PC-3 (cell line): ENCODE measurements around the gene PITPNM3. TPM values are rescaled to one million over a fixed set of nuclear protein-coding genes. Genes with fewer than 3 reads are reported as not detected.

Experiments used
- ATAC-seq: fragments of 200-7000 bp; cut with Tn5 transposase; 2 replicates; pipeline ENCODE4 v1.9.1; 2020; ENCODE audit warnings: mild to moderate bottlenecking, moderate library complexity
- BruUV-seq: library from RNA; stranded (reverse); fragments of 400-500 nt; replicated peaks from 2 replicates; lab custom pipeline; 2021; lab: Mats Ljungman, UMichigan
- CTCF ChIA-PET: fragments of 300-600 bp; sonication (Branson Sonifier 250); formaldehyde crosslinking; loops from one replicate; lab custom pipeline; 2022; ENCODE audit warnings: antibody characterized with exemption; lab: Charles Lee
- POLR2A ChIA-PET: fragments of 300-600 bp; sonication (Branson Sonifier 250); formaldehyde crosslinking; loops from one replicate; lab custom pipeline; 2022; ENCODE audit warnings: antibody characterized with exemption; ENCODE audit not compliant: unreplicated experiment; lab: Charles Lee
- DNase-seq: peaks from one replicate; pipeline ENCODE4 v3.0.0-alpha.2; 2015
- H2AFZ ChIP-seq: fragments of 300-600 bp; sonication (generic); 2 replicates; pipeline ENCODE4 v1.6.0; 2016; ENCODE audit warnings: antibody characterized with exemption, low read length
- H3F3A ChIP-seq: fragments of 300-600 bp; sonication (generic); one replicate; pipeline ENCODE4 v1.6.0; 2017; ENCODE audit warnings: antibody characterized with exemption, low read length, control low read depth, mild to moderate bottlenecking; ENCODE audit not compliant: unreplicated experiment
- H3K27ac ChIP-seq: fragments of 300-600 bp; sonication (generic); 2 replicates; pipeline ENCODE4 v1.5.1; 2016; ENCODE audit warnings: mild to moderate bottlenecking, low read length
- H3K27me3 ChIP-seq: fragments of 300-600 bp; sonication (generic); 2 replicates; pipeline ENCODE4 v1.6.1; 2016; ENCODE audit warnings: low read length, mixed read lengths
- H3K36me3 ChIP-seq: fragments of 300-600 bp; sonication (generic); 2 replicates; pipeline ENCODE4 v1.6.1; 2016; ENCODE audit warnings: low read depth, mixed run types, low read length, mixed read lengths
- H3K4me1 ChIP-seq: fragments of 300-600 bp; sonication (generic); 2 replicates; pipeline ENCODE4 v1.5.1; 2016; ENCODE audit warnings: low read length; ENCODE audit not compliant: insufficient read depth
- H3K4me2 ChIP-seq: fragments of 300-600 bp; sonication (generic); 2 replicates; pipeline ENCODE4 v1.6.0; 2016; ENCODE audit warnings: low read length
- H3K4me3 ChIP-seq: fragments of 300-600 bp; sonication (generic); 2 replicates; pipeline ENCODE4 v1.5.1; 2016; ENCODE audit warnings: mild to moderate bottlenecking, low read length, mixed read lengths
- H3K79me2 ChIP-seq: fragments of 300-600 bp; sonication (generic); 2 replicates; pipeline ENCODE4 v1.6.1; 2017; ENCODE audit warnings: low read length, mixed read lengths
- H3K9ac ChIP-seq: fragments of 300-600 bp; sonication (generic); 2 replicates; pipeline ENCODE4 v1.6.0; 2016; ENCODE audit warnings: mild to moderate bottlenecking, low read length
- H3K9me2 ChIP-seq: fragments of 300-600 bp; sonication (generic); replicated peaks from 2 replicates; pipeline ENCODE4 v1.6.1; 2016; ENCODE audit warnings: mixed run types, low read length, mixed read lengths
- H3K9me3 ChIP-seq: fragments of 300-600 bp; sonication (generic); 2 replicates; pipeline ENCODE4 v1.6.1; 2016; ENCODE audit warnings: low read length, mixed read lengths
- H4K20me1 ChIP-seq: fragments of 300-600 bp; sonication (generic); 2 replicates; pipeline ENCODE4 v1.6.1; 2016; ENCODE audit warnings: low read length, mixed read lengths
- EZH2 ChIP-seq: fragments of 300-600 bp; sonication (generic); IDR thresholded peaks from one replicate; pipeline ENCODE4 v1.6.1; 2017; ENCODE audit warnings: antibody characterized with exemption, mild to moderate bottlenecking, low read length; ENCODE audit not compliant: unreplicated experiment
- EZH2phosphoT487 ChIP-seq: fragments of 300-600 bp; sonication (generic); IDR thresholded peaks from 2 replicates; pipeline ENCODE4 v1.6.1; 2018; ENCODE audit warnings: mild to moderate bottlenecking, antibody characterized with exemption, low read length, borderline replicate concordance
- intact Hi-C: fragments of 100-400 bp; cut with micrococcal nuclease; formaldehyde crosslinking; loops from 2 replicates; pipeline ENCODE4 v1.9.0; 2023
- total RNA-seq: library from RNA; depleted of rRNA; stranded (reverse); fragments of >200 nt; gene quantifications from 2 replicates; pipeline ENCODE4 v1.2.3, GENCODE V29; 2014
- TF ChIP-seq, protein P1 (sequence below): fragments of 300-600 bp; sonication (generic); conservative IDR thresholded peaks from 2 replicates; pipeline ENCODE4 v1.5.1; 2017; ENCODE audit warnings: antibody characterized with exemption, low read depth, mild to moderate bottlenecking, low read length

Gene PITPNM3
- total RNA-seq, 1 experiment from 2014 or later, result 7.1 TPM

DNA sequence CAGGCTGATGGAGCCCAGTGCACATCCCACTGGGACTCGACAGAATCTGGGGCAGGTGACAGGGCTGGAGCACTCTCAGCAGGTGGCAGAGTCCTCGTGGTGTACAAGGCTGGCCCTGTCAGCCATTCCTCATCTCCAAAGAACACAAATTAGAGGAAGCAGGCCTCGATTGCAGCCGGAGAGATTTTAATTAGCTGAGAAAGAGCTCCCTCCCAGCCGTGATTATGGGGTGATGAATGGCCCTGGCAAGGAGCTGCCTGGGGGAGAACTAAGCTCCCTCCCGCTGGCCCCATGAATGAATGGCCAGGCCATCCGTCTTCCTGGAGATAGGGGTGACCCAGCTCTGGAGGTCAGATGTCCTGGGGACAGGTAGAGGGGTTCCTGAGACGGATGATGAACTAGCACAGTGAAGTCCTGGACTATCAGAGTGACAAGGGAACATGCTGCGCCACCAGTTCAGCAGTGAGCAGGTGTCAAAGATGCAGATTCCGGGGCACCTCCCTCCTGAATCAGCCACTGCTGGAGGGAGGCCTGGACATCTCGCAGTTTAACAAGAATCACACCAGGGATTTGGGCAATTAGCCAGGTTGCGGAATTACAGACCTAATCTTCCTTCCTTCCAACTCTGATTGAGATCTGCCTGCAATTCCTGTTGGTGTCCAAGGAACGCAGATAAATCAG lies 76.6 kb downstream of the PITPNM3 start:
- H3K36me3 ChIP-seq, result no peaks in the 10 kb centered on the region
- H3F3A ChIP-seq, result no peaks in the 10 kb centered on the region
- H3K9me2 ChIP-seq, result no peaks in the 10 kb centered on the region
- no peaks in the 10 kb centered on the region for H4K20me1 ChIP-seq
- no peaks in the 10 kb centered on the region for H3K27me3 ChIP-seq
- intact Hi-C loops, result no loop called here
- H3K9me3 ChIP-seq, result no peaks in the 10 kb centered on the region
- ChIA-PET POLR2A (interaction anchor here (0.6 kb wide), 1 partner anchor 10 kb away, joined by 6 read pairs; no protein-coding TSS in a partner anchor), CTCF (no interaction called here)
- H3K4me2 ChIP-seq, result no peak overlapping the region
- H3K79me2 ChIP-seq, result no peaks in the 10 kb centered on the region
- H3K4me3 ChIP-seq, result no peak overlapping the region
- no peak overlapping the region for H2AFZ ChIP-seq
- no peaks in the 10 kb centered on the region for H3K4me1 ChIP-seq
- no TSS peak for BruUV-seq
- no peak overlapping the region for H3K9ac ChIP-seq
- H3K27ac ChIP-seq, result no peak overlapping the region
- ATAC-seq (no peak), DNase-seq (no peak)
- TF ChIP-seq, protein P1, sequence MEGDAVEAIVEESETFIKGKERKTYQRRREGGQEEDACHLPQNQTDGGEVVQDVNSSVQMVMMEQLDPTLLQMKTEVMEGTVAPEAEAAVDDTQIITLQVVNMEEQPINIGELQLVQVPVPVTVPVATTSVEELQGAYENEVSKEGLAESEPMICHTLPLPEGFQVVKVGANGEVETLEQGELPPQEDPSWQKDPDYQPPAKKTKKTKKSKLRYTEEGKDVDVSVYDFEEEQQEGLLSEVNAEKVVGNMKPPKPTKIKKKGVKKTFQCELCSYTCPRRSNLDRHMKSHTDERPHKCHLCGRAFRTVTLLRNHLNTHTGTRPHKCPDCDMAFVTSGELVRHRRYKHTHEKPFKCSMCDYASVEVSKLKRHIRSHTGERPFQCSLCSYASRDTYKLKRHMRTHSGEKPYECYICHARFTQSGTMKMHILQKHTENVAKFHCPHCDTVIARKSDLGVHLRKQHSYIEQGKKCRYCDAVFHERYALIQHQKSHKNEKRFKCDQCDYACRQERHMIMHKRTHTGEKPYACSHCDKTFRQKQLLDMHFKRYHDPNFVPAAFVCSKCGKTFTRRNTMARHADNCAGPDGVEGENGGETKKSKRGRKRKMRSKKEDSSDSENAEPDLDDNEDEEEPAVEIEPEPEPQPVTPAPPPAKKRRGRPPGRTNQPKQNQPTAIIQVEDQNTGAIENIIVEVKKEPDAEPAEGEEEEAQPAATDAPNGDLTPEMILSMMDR, result no peak
- TF ChIP-seq EZH2phosphoT487, result no peak
- no peak for TF ChIP-seq EZH2

DNA sequence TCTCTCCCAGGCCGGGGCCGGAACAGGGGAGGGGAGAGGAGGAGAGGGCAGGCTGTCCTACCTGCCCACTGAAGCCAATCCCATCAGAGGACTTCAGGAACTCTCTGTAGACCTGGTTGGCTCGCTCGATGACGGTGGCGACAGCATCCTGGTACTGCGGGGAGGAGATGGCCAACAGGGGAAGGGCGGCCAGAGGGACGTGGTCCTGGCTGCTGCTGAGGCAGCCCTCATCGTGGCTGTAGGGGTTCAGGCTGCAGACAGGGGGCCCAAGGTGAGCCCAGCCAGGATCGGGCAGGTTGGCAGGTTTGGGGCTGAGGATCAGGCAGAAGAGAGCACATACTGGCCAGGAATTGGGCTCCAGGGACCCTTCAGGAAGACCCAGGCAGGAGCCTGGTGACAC lies 77.9 kb downstream of the PITPNM3 start:
- H4K20me1 ChIP-seq, result no peaks in the 10 kb centered on the region
- no peaks in the 10 kb centered on the region for H3K4me1 ChIP-seq
- intact Hi-C loops, result no loop called here
- DNase-seq (no peak), ATAC-seq (no peak)
- CTCF ChIA-PET, result no interaction called here
- no peaks in the 10 kb centered on the region for H3K27me3 ChIP-seq
- no peak overlapping the region for H3K4me3 ChIP-seq
- H3K79me2 ChIP-seq, result no peaks in the 10 kb centered on the region
- no TSS peak for BruUV-seq
- no peak overlapping the region for H3K9ac ChIP-seq
- H2AFZ ChIP-seq, result no peak overlapping the region
- H3K9me2 ChIP-seq, result no peaks in the 10 kb centered on the region
- H3K36me3 ChIP-seq, result no peaks in the 10 kb centered on the region
- no peaks in the 10 kb centered on the region for H3F3A ChIP-seq
- POLR2A ChIA-PET, result no interaction called here
- no peaks in the 10 kb centered on the region for H3K9me3 ChIP-seq
- no peak for TF ChIP-seq EZH2phosphoT487
- TF ChIP-seq EZH2, result no peak
- TF ChIP-seq, protein P1, result no peak
- no peak overlapping the region for H3K4me2 ChIP-seq
- H3K27ac ChIP-seq, result no peak overlapping the region

DNA sequence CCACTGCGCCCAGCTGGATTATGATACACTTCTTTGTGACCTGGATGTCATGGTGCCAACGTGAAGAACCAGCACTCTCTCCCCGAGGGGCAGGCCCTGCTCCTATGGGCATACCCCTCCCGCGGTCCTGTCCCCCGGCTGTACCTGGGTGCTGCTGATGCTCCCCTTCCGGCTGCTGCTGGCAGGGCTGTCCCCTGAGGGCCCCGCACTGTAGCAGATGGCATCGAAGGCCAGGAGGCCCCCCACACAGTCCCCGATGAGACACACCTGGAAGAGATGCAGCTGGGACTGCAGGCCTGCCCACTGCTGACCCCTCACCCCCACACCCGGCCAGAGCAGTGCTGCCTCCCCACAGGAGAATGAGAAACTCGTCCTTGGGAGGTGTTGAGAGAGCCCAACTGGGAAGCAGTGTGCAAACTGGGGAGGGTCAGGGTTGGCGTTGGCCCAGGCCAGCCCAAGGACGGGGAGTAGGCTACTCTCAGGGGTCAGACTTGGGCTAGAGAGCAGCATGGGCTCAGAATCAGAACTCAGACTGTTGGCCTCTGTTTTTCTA lies 78.4 kb downstream of the PITPNM3 start:
- peaks cover 2% of the 10 kb centered on the region for H3K4me1 ChIP-seq
- no peak overlapping the region for H3K9ac ChIP-seq
- intact Hi-C loops, result no loop called here
- no peak overlapping the region for H2AFZ ChIP-seq
- BruUV-seq, result no TSS peak
- H3K9me2 ChIP-seq, result no peaks in the 10 kb centered on the region
- DNase-seq, result no peak
- no peak overlapping the region for H3K27ac ChIP-seq
- no peaks in the 10 kb centered on the region for H3F3A ChIP-seq
- no peak overlapping the region for H3K4me3 ChIP-seq
- no peaks in the 10 kb centered on the region for H3K27me3 ChIP-seq
- POLR2A ChIA-PET, result no interaction called here
- no peak for ATAC-seq
- no peak overlapping the region for H3K4me2 ChIP-seq
- H3K36me3 ChIP-seq, result no peaks in the 10 kb centered on the region
- no peaks in the 10 kb centered on the region for H3K9me3 ChIP-seq
- CTCF ChIA-PET, result no interaction called here
- no peaks in the 10 kb centered on the region for H4K20me1 ChIP-seq
- no peaks in the 10 kb centered on the region for H3K79me2 ChIP-seq
- no peak for TF ChIP-seq EZH2phosphoT487
- no peak for TF ChIP-seq EZH2
- TF ChIP-seq, protein P1, result no peak
